HG02852 (cell line): Measurements from ENCODE around the gene GALK1.
"Not testable (repeated sequence)": the region's sequence is repeated elsewhere in the genome, so short reads cannot be mapped to it uniquely, and the experiment has no call there.

Source experiments
- ATAC-seq: cut with Tn5 transposase; IDR thresholded peaks from one replicate; pipeline ENCODE4 v1.9.1; 2021; ENCODE audit warnings: mild to moderate bottlenecking, moderate library complexity; ENCODE audit not compliant: unreplicated experiment

GALK1 gene

GRCh38 chr17:75784473-75785015 is 19.6 kb upstream of the GALK1 start, which contains the start of gene UNK:
Gene UNK (plus strand): TSS chr17:75784806. CDS start chr17:75784881, 75 bp downstream.
- peak; percentile 51 for ATAC-seq

- ATAC-seq: peak; percentile 0
Measured at GRCh38 chr17:75783803-75784472, 18.9 kb upstream of the GALK1 start.

- no peak for ATAC-seq
Measured at GRCh38 chr17:75783069-75783783, 18.2 kb upstream of the GALK1 start.

DNA sequence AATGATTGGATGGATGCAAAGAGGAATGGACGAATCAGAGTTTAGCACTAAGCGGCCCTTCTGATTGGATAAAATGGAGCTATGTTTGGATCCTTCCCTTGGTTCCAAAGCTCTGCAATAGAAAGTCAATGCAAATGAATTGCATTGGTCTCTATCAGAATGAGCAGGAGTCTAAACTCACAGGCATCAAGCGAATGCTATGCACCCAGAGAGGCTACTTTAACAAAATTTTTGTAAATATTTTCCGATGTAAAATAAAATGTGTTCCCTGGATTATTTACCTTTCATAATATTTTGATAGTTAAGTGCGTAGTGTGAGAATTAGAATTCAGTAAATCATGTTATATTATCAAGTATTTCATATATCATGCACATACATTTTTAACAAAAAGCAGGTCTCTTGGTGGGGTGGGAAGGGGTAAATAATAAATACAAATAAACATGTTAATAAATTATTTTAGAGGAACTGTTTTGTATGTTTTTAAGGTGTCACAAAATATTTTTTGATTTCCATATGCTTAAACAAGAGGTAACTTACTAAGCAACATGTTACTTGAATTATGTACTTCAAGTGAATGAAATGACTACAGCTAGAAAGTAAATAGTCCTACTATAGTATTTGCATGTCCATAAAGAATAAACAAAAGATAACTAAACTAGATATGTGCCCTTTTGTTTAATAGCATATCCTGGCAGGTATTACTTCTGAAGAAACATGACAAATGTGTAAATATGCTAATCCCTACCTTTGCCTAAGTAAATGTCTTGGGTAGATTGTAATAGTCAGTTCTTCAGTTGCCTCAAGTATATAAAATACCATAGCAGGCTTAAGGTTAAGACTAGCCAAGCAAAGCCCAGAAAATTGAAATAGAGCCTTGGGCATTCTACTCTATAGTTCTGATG is 15.2 kb upstream of the GALK1 start:
- no peak for ATAC-seq

- ATAC-seq: peak; percentile 72
Measured at GRCh38 chr17:75779250-75779986, 14.4 kb upstream of the GALK1 start.

- no peak for ATAC-seq
Measured at GRCh38 chr17:75778861-75779249, 13.9 kb upstream of the GALK1 start.

DNA sequence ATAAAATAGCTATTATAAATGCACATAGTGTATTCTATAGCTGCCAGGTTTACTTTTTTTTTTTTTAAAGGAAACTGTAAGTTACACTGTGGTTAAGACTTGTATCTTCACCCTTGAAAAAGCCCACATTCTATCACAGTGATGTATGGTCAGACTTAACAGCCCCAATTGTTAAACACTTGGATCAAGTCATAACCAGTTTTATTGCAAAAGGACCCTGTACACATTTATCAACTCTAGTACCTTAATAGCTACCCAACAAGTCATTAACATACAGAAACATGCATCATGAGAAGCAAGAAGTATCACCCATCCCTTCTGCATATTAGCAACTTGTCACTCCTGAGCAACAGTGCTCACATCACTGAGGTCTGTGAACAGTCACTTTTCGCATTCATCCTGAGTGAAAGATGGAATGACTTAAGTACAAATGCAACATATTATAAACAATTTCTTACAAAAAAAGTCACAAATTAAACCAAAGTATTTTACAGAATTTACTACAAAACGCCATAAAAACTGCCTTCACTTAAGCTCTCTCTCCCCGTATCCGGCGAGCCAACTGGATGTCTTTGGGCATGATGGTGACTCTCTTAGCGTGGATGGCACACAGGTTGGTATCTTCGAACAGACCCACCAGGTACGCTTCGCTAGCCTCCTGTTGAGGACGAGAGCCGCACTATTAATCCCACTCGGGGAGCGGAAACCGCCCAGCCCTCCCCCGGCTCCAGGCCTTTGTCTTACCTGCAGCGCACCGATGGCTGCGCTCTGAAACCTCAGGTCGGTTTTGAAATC is 13.3 kb upstream of the GALK1 start:
- not testable (repeated sequence) for ATAC-seq

DNA sequence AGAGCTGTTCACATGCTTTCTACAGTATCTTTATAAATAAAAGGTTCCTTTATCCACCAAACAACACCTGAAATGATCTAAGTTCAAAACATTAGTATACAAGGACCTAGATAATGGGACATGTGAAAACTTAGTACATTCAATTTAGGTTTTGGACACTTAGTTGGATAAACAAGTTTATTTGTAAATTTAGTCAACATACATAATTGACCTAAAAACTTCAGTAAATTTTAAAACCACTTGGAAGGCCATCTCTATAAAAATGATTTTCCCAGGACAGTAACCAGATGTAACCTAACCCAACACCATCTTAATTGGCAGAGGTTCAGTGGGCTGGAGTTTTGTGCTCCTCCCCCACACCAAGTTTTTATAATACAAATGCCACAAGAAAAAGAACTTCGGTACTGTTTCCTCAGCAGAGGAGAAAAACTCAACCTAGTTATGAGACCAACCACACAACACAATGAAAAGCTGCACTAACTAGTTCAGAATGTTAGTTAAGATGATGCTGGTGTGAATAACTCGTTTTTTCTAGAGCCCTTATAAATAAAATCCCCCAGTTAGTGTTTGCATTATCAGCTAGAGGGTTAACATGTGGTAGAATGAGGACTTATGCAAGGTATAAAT is 12.4 kb upstream of the GALK1 start:
- ATAC-seq: no peak

DNA sequence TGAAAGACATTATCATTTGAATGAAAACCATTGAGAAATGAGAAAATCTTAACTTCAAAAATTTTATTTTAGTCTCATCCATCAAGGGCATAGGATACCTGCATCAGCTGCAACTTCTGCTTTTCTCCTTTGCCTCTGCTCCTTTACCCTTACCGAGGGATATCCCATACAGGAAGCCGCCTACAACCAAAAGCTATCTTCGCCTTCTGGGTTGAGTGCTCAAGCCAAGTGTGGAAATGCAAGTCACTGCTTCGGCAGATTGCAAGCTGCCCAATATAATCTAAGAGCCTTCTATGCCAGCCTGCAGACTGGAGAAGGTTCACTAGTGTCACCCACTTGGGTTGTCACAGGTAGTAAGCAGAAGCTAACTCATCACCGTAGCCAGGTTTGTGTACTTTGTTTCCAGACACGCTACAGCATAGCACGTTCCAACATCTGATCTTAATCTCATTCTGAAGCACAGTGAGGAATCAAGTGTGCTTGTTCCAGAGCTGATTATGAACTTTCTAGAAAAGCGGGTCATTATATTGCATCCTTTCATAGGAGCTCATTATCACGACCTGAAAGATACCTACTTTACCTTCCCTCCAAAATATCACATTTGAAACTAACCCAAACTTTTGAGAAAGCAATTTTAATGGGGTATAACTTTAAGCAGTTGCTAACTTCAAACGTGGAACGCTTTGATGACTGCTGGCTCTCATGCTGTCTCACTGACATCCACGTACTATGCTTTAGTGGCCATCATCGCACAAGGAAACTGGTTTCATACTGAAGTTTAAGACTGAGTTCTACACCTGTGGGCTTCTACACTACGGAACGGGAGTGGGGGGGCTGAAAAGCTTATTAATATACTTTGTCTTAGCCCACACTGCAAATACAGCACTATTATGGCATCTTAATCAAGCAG is 11.6 kb upstream of the GALK1 start:
- ATAC-seq: no peak

DNA sequence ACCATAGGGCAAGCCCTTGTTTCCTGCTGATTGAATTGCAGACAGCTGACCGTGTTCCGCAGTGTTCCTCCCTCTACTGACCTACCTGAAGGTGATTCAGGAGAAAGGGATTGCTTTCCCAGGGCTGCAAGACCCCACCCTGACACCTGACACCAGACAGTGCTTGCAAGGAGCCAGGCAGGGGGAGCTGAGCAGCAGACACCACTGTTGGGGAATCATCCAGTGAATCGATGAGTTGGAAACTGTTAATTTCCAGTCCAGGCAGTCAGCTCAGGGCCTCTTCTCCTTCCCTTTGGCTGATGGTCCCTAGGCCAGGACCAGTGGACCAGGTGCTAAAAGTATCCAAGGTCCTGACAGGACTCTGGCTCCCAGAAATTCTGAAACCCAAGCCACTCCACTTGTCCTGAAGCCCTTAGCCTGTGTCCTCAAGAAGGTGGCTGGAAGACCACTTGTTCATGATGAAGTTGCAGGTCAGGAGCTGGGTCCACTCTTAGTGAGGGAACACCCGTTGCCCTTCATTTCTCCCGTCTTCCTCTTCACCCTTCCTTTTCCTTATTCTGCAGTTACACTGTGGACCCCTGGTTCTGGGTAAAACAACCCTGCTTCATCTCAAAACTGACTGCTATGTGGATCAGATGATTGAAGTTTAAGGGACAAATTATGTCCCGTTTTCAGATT is 10.1 kb upstream of the GALK1 start:
- no peak for ATAC-seq

- ATAC-seq: no peak
Measured at GRCh38 chr17:75774471-75774990, 9.5 kb upstream of the GALK1 start.

DNA sequence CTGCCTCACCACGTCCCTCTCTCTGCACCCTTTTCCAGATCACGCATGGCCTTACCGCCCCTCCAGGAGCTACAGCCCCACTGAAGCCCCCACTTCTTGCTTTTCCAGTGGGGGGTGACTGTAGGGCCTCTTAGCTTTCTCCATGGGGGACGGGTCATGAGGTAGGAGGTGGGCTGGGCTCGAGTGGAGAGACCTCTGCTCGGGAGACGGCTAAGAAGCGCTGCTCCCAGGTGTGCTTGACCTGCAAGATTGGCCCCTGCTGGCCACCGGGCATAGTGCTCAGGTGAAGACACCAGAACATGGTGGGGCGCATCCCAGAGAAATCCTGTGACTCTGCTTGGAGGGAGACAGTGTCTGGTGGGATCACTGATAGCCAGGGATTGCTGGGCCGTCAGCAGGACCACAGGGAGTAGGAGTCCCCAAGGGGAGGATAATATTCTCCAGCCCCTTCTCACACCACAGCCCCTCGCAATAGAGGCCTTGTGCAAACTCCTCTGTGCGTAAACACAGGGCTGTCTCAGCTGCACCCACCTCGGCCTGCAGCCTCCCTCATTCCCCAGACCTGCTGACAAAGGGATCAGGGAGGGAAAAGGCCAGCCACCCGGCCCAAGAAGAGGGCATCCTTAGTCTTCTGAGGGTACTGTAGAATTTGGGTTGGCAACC is 8.9 kb upstream of the GALK1 start:
- no peak for ATAC-seq

- no peak for ATAC-seq
Measured at GRCh38 chr17:75773121-75773807, 8.3 kb upstream of the GALK1 start.

DNA sequence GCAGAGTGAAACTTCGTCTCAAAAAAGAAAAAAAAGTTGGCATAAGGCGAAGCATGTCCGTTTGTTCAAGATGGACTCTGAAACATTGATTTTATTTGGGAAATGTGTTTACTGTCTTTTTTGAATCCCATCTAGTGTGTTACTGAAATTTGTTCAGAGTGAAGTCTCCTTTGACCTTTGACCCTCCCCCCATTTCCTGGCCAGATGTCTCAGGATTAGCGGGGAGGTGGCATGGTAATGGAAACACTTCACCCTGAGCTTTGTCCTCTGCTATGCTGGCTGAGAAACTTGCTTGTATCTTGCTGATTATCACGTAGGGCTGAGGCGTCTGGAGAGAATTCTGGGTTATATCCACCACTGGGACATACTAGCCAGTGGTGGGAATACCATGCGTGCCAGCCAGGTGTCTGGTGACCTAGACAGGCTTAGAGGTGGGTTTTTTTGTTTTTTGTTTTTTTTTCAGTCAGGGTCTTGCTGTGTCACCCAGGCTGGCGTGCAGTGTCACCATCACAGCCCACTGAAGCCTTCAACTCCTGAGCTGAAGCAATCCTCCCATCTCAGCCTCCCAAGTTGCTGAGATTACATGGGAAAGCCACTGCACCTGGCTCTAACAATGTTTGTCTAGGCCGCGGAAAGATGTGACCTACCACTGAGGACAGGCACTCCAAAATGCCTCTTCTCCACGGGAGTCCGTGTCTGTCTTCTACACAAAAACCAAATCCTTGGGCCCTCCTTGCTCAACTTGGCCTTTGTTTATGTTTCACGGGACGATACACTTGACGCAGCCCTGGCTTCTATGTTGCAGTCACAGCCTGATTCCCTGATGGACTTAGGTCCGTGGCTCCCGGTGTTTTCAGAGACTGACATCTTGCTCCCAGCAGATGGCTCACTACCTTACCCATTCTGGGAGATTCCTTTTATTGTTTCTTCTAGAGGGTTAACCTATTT is 6.6 kb upstream of the GALK1 start:
- no peak for ATAC-seq

- ATAC-seq: no peak
Measured at GRCh38 chr17:75769536-75769935, 4.5 kb upstream of the GALK1 start.
